GM19463 (cell line): ENCODE data around the gene CNTFR.

Experiments used
- ATAC-seq: cut with Tn5 transposase; IDR thresholded peaks from one replicate; pipeline ENCODE4 v1.9.1; 2021; ENCODE audit warnings: mild to moderate bottlenecking, moderate library complexity; ENCODE audit not compliant: unreplicated experiment

CNTFR gene

DNA sequence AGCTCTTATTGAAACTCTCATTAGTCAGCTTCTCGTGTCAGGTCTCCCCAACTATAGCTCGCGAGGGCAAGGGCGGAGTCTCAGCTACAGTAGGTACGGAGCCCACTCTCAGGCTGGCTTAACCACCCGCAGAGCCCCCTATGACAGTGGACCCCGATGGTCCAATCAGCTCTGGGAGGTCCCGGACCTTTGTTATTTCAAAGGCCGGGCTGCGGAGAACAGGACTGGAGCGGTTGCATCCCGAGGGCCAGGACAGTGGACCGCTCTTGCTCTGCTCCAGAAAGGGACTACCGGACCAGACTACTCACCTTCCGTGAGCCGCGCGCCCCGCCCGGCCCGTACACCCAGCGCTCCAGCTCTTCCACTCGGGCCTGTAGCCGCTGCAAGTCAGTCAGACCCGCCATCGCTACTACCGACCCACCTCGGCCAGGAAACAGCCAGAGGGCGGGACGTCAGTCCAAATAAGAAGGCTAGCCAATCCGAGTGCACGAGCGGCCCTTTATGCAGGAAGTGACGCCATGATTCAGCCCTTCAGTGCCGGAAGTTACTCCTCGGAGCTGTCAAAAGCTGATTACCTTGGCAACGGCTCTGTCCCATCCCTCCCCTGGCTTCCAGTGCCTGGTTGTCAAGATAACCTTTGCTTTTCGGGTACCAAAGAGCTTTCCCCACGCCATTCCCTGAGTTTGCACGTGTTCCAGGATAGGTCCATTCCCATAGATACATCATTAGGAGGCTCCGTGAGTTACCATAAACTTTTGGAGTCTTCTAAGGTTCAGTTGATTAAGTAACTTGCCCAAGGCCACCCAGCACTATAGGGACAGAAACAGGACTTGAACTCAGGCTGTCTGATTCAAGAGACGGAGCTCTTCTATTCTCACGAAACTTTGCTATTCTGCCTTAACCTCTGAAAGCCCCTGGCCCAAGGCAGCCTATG is 30.8 kb upstream of the CNTFR start, which contains the start of gene DCTN3:
Gene DCTN3 (minus strand): TSS at position 435 of the 934 bp plus-strand sequence. CDS start 31 bp downstream, at position 404.
- peak; percentile 100 for ATAC-seq

DNA sequence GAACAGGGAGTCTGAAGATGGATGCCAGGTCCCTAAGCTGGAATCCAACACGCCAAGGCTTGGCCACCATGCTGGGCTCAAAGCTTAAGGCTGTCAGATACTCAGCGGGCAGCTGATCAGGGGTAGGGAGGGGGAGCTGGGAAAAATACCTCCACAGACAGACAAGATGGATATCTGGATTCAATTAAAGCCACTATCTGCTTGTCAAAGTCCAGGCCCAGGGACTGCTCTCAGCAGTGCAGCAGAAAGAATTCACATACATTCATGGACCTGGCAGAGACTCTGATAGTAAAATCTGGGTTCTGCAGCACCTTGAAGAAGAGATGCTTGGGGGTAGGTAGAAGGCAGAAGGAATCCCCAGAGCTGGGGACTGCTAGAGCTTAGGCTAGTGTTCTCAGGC is 25.6 kb upstream of the CNTFR start:
- ATAC-seq: no peak

GRCh38 chr9:34612788-34613390 is 23.4 kb upstream of the CNTFR start:
- ATAC-seq: no peak

GRCh38 chr9:34611811-34612787 is 22.6 kb upstream of the CNTFR start, which contains the start of gene RPP25L:
Gene RPP25L (minus strand): TSS chr9:34612097. CDS start chr9:34611296, 801 bp downstream.
- peak; percentile 92 for ATAC-seq

GRCh38 chr9:34611251-34611810 is 21.8 kb upstream of the CNTFR start:
- ATAC-seq: no peak

GRCh38 chr9:34610434-34611206 is 21.1 kb upstream of the CNTFR start:
- no peak for ATAC-seq

DNA sequence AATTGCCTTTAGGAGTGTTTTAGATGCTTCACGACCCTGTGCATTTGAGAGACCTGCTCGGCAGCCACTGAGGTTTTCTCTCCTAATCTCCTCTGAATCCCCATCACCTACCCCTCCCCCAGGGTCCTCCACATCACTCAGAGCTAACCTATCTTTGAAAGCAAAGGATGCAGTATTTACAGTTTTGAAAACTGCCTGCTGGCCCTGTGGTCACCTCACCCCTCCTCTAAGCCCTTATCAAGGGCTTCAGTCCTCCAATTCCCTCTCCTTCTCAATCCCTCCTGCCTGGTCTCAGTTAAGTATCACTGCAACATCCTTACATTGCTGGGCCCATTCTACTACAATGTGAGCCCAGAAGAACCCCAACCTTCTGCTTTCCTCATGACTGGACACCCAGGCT is 17.8 kb upstream of the CNTFR start:
- ATAC-seq: no peak

DNA sequence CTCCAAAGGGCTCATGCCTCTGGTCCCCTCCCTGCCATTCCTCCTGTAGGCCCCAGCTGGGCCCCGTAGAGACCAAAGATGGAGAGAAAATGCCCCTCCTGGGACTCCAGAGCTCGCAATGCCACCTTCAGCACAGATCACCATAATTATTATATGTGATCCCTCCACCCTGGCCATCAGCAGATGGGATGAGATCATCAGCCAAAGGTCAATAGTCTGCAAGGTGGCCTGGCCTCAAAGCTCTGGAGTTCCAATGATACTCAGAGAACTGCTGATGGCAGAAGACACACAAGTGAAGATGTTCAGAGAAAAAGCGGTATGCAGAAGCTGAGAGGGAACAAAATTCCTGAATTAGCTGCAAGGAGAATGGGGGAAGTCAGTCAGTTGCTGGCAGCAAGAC is 17.4 kb upstream of the CNTFR start:
- no peak for ATAC-seq

DNA sequence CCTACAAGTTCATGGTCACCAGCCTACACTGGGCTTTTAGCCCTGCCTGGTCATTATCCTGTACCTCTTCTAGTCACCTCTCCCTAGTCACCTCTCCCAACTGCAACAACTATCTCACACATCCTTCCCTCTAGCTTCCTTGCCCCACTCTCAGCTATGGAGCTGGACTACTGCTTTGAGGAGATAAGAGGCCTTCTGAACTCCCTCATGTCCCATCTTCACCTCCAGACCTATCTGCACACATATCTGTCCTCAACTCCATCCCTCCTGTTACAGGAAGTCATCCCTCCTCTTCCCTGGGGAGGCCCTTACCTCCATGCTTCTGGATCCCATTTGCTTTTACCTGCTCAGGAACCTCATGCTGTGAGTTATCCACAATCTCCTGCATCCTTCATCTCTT is 16.7 kb upstream of the CNTFR start:
- ATAC-seq: no peak

GRCh38 chr9:34603610-34604231 is 14.2 kb upstream of the CNTFR start:
- no peak for ATAC-seq

- no peak for ATAC-seq
Observed at GRCh38 chr9:34601937-34602573, 12.5 kb upstream of the CNTFR start.

- no peak for ATAC-seq
Observed at GRCh38 chr9:34600908-34601307, 11.4 kb upstream of the CNTFR start.

DNA sequence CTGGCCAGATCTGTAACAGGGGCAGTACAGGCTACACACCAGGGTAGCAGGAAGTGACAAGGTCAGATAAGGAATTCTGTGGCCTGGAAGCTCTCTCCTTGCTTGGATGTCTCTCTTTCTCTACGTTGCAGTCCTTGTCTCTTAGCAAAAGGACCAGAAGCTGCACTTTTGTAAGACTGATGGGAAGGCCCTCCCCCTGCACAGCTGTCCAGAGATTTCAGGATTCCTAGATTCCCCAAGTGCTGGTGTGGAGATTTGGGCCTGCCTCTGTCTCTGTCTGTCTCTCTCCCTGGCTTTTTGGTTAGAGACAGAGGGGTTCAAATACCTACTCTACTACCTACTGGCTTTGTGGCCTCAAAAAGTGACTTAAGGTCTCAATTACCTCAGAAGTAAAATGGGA is 10.0 kb upstream of the CNTFR start:
- no peak for ATAC-seq

DNA sequence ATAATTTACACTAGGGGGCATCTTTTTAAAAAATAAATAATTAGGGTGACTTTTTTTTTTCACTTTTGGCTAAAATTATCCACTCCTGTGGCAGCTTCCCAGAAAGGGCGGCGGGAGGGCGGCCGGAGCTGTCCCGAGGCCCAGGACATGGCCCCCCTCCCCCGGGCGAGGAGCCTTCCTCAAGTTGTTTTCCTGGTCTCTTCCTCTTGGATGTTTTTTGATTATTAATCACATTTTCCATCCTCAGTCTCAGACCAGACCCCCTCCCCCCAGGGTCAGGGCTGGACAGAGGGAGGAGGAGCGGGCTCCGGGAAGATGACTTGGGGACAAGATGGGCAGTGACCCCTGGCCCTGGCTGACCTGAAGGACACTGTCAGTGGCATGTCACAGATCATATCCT is 4.7 kb upstream of the CNTFR start:
- ATAC-seq: no peak

DNA sequence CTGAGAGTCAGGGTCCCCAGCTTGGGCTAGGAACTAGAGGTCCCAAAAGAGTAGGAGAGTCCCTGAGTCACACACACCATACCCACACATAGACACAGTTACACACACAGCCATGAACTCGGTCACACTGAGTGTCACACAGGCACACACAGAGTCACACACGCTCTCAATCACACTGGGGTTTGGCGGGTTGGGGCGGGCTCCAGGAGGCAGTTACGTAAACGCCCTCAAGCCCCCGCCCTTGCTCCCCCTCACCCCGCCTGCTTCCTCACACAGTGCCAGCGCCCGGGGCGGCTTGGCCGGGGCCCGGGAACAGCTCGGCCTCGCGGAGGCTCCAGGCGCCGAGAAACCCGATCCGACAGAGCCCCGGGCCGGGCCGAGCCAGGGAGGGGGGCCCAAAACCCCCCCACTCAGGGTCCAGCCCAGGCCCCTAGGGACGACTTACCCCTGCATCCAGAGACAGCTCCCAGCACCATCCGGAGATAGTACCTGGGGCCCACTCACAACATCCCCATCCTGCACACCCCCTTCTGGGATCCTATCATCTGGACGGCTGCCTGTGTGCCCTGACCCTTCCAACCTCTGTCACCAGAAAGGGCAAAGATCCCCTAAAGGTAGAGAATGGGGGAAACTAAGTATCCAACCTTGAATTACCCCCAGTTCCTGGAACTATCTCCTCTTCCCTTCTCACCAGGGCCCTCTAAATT is 3.5 kb upstream of the CNTFR start:
- no peak for ATAC-seq

DNA sequence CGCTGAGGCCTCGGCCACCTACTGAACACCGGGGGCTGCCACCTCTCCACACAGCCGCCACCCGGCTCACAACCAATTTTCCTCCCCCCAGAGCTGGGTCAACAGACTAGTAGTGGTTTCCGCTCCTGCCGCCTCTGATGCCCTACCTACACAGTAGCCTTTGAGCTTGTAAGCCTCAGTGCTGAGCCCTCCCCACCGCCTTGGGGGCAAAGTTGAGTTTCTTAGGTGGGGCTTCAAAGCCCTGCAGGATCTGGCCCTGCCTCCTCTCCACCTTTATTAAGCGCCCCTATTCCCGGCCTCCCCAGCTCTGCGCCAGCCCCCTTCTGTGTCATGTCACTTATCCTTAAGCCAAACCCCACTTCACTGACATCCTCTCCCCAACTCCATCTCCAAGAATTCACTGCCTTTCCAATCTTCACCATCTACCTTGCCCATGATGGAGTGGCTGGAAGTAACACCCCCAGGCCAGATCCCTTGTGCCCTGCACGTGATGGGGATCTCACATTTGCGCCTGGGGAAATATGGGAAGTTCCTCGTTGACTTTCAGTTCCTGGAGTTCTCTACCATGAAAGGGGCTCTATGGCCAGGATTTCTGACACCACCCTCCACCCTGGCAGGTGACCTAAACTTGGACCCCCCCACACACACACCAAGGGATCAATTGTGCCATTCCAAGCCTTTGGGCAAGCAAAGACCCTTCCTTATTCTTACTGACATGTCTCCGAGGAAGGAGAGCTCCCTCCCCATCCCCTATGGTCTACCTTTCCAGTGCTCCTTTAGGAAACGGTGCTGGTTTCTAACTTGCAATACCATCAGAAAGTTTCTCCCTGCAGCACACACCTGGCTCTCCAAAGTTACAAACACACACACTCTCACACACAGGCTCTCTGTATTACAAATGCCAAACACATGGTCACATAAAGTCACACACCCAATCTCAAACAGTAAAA is 2.7 kb upstream of the CNTFR start:
- no peak for ATAC-seq

DNA sequence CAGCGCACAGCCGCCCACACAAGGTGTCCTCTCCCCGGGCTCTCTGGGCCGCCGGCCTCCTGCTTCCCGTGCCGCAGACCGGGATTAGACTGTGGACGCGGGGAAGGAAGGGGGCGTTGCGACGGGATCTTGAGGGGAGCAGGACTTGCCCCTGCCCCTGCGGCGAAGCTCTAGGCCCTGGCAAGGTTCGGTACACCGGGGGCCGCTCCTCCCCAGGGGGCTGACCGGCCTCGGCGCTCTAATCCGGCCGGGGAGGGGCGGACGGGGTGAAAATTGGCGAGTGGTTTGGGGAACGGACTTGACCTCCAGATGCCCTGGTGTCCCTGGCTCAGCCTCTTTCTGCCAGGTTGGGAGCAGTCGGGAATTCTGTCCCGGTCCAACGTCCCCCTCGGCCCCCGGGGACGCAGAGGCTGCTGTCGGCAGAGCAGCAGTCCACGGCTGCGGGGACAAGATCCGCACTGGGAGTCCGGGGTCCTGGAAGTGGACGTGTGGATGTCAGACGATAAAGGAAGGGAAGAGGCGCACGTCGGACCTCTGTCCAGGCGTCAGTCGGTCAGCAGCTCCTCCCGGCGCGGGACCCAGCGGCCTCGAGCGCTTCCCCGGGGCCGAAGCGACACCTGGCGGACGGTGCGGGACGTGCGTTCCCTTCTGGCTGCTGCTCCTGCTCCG is 1.9 kb upstream of the CNTFR start:
- peak; percentile 68 for ATAC-seq
